AG04450 (cell line): ENCODE measurements around the gene SDHAF4. TPM values are rescaled to one million over a fixed set of nuclear protein-coding genes. Genes with fewer than 3 reads are reported as not detected.

ENCODE experiments used
- CTCF ChIA-PET: fragments of 300-600, 350-600 bp; formaldehyde crosslinking; extraction: SDS; loops from one replicate; lab custom pipeline; 2022; ENCODE audit warnings: antibody characterized with exemption, inconsistent platforms; lab: Charles Lee
- POLR2A ChIA-PET: fragments of 350-600 bp; formaldehyde crosslinking; extraction: SDS; loops from one replicate; lab custom pipeline; 2021; ENCODE audit warnings: antibody characterized with exemption, inconsistent platforms; lab: Yijun Ruan, JAX
- DNase-seq: peaks from one replicate; pipeline ENCODE4 v3.0.0-alpha.2; 2011; ENCODE audit warnings: low read depth, low spot score
- H3K27ac ChIP-seq: one replicate; pipeline ENCODE4 v1.5.1; 2012; ENCODE audit warnings: low read depth, low read length, control low read depth
- H3K27me3 ChIP-seq: one replicate; pipeline ENCODE4 v1.6.0; 2012; ENCODE audit warnings: low read length; ENCODE audit not compliant: control insufficient read depth, insufficient read depth
- H3K4me3 ChIP-seq: 2 replicates; pipeline ENCODE4 v1.5.1; 2011; ENCODE audit warnings: mild to moderate bottlenecking, low read depth, low read length, control low read depth
- H3K9me3 ChIP-seq: 2 replicates; pipeline ENCODE4 v1.5.1; 2012; ENCODE audit warnings: low read length; ENCODE audit not compliant: control insufficient read depth, insufficient read depth
- polyA plus RNA-seq: library from polyadenylated mRNA; depleted of rRNA; stranded (reverse); fragments of >200 nt; gene quantifications from 2 replicates; pipeline ENCODE4 v1.2.3, GENCODE V29; 2011
- TF ChIP-seq, protein P1 (sequence below): IDR thresholded peaks from 2 replicates; pipeline ENCODE4 v1.5.1; 2011; ENCODE audit warnings: low read depth, low read length, control low read depth, inconsistent platforms

The SDHAF4 gene
- polyA plus RNA-seq, 1 experiment: 8.3 TPM

DNA sequence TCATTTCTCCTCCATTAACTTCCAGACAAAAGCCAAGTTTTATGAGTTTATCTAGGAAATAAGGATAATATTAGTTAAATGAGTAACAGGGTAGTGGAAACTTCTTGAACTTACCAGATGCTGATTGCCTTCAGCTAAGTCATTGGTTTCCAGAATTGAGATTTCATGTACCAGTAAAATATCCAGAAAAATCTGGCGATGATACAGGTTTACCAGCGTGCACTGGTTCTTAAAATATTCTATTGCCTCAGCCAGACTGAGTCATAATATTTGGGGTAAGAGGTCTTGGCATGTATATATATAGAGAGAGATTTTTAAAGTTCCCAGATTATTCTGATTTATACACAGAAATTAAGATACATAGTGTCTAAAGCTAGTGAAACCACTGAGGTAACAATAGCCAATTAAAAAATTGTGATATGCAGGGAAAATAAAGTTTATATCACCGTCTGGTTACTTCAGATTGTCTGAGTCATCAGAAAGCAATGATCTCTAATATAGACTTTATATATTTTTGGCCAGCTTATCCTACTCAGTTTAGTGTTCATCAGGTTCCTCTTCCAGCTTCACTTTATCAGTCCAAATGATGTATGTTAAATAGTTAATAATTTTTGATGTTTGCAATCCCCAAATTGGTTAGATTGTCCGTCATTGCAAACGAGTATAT lies 39.5 kb upstream of the SDHAF4 start:
- no peak for DNase-seq
- TF ChIP-seq, protein P1, sequence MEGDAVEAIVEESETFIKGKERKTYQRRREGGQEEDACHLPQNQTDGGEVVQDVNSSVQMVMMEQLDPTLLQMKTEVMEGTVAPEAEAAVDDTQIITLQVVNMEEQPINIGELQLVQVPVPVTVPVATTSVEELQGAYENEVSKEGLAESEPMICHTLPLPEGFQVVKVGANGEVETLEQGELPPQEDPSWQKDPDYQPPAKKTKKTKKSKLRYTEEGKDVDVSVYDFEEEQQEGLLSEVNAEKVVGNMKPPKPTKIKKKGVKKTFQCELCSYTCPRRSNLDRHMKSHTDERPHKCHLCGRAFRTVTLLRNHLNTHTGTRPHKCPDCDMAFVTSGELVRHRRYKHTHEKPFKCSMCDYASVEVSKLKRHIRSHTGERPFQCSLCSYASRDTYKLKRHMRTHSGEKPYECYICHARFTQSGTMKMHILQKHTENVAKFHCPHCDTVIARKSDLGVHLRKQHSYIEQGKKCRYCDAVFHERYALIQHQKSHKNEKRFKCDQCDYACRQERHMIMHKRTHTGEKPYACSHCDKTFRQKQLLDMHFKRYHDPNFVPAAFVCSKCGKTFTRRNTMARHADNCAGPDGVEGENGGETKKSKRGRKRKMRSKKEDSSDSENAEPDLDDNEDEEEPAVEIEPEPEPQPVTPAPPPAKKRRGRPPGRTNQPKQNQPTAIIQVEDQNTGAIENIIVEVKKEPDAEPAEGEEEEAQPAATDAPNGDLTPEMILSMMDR: no peak
- H3K27ac ChIP-seq: no peak overlapping the region
- H3K27me3 ChIP-seq: no peaks in the 10 kb centered on the region
- H3K4me3 ChIP-seq: no peak overlapping the region
- no peaks in the 10 kb centered on the region for H3K9me3 ChIP-seq
- POLR2A ChIA-PET: no interaction called here
- CTCF ChIA-PET: interaction anchor here (1.3 kb wide), 1 partner anchor 306 kb away, joined by 4 read pairs; no protein-coding TSS in a partner anchor

DNA sequence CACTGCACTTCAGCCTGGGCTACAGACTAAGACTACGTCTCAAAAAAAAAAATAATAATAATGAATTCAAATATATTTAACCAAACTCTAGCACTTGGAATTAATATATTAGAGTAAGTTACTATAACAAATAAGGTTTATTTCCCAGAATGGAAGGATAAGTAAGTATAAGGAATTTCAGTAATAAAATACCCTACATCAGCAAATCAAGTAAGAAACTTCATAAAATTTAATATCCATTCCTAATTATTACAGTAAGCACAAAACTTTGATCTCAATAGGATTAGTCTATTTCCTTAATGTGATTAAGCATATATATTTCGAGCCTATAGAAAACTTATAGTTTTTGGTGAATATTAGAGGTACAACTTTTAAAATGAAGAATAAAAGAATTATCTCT lies 36.7 kb upstream of the SDHAF4 start:
- H3K27me3 ChIP-seq: no peaks in the 10 kb centered on the region
- no peaks in the 10 kb centered on the region for H3K9me3 ChIP-seq
- ChIA-PET POLR2A (no interaction called here), CTCF (no interaction called here)
- DNase-seq: no peak
- TF ChIP-seq, protein P1: no peak
- H3K4me3 ChIP-seq: no peak overlapping the region
- no peak overlapping the region for H3K27ac ChIP-seq

DNA sequence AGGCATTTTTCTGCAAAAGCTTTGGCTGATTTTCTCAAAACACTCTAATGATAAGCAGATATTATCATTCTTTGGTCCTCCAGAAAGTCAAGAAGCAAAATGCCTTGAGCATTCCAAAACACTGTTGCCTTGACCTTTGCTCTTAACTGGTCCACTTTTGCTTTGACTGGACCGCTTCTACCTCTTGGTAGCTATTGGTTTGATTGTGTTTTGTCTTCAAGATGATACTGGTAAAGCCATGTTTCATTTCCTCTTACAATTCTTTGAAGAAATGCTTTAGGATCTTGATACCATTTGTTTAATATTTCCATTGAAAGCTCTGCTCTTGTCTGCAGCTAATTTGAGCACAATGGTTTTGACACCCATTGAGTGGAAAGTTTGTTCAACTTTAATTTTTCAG lies 35.6 kb upstream of the SDHAF4 start:
- Histone ChIP-seq H3K4me3 (no peak overlapping the region), H3K27me3 (no peaks in the 10 kb centered on the region), H3K27ac (no peak overlapping the region), H3K9me3 (no peaks in the 10 kb centered on the region)
- TF ChIP-seq, protein P1: no peak
- DNase-seq: no peak
- POLR2A ChIA-PET: no interaction called here
- CTCF ChIA-PET: interaction anchor here (0.6 kb wide), 1 partner anchor 10 kb away, joined by 3 read pairs; no protein-coding TSS in a partner anchor

DNA sequence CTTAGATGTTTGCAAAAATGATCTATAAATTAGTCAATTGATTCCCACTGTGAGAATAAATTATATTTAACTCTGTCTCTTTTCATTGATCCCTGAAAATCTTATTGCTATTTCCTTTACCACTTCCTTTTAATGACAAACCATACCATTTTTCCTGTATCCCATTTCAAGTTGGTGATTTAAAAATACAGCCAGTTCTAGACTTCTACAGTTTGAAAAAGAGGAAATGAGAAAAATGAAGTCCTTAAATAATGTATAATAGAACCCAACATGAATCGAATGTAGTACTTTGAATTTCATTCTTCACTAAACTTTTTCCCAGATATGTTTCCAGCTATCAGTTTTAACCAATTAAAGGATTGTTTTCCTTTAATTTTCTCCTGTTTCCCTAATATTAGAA lies 29.5 kb upstream of the SDHAF4 start:
- no peaks in the 10 kb centered on the region for H3K9me3 ChIP-seq
- POLR2A ChIA-PET: no interaction called here
- CTCF ChIA-PET: no interaction called here
- no peak overlapping the region for H3K27ac ChIP-seq
- TF ChIP-seq, protein P1: no peak
- H3K27me3 ChIP-seq: no peaks in the 10 kb centered on the region
- no peak overlapping the region for H3K4me3 ChIP-seq
- DNase-seq: no peak

DNA sequence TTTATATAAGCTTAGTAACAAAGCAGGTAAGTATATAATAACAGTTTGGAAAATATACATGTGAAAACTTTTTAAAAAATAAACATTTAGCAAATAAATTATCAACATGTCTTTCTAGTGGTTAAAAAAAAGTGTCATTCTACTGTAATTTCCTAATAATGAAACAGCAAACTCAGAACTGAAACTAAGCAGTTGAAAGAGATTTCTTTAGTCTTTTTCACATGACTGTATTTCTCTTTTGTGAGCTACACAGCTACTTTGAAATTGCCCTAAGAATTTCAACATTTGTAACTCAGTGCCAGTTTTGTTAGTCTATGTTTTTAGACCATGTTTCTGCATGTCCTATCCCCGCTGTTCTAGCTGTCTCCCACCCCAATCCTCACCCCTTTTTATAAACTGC lies 28.4 kb upstream of the SDHAF4 start:
- no peak overlapping the region for H3K27ac ChIP-seq
- H3K4me3 ChIP-seq: no peak overlapping the region
- no peaks in the 10 kb centered on the region for H3K27me3 ChIP-seq
- DNase-seq: no peak
- TF ChIP-seq, protein P1: no peak
- POLR2A ChIA-PET: no interaction called here
- CTCF ChIA-PET: no interaction called here
- H3K9me3 ChIP-seq: no peaks in the 10 kb centered on the region
